Adrenal gland (tissue), 5 donors: Measurements from ENCODE around the gene MAST4.

Experiments used
- POLR2A ChIP-seq, 2 donors: fragments of 450-650 bp; IDR thresholded peaks; one replicate each; pipeline ENCODE4 v1.6.1; 2017; ENCODE audit warnings: antibody characterized with exemption in 2 of 2, mild to moderate bottlenecking in 2 of 2, moderate library complexity in 1 of 2
- TF ChIP-seq, protein P1 (sequence below), 6 experiments: fragments of 450-650 bp in 4 of 6; fragments of 200-600 bp in 2 of 6; sonication (generic) in 1 of 6; IDR thresholded peaks; 1 replicate in 5 of 6; 2 replicates in 1 of 6; pipeline versions ENCODE4 v1.5.1 to v1.8.0; 2016 to 2021; ENCODE audit warnings: antibody characterized with exemption in 6 of 6, mild to moderate bottlenecking in 2 of 6, moderate library complexity in 1 of 6
- donor health status: DM: no; HTN: no; CAD: no.

DNA sequence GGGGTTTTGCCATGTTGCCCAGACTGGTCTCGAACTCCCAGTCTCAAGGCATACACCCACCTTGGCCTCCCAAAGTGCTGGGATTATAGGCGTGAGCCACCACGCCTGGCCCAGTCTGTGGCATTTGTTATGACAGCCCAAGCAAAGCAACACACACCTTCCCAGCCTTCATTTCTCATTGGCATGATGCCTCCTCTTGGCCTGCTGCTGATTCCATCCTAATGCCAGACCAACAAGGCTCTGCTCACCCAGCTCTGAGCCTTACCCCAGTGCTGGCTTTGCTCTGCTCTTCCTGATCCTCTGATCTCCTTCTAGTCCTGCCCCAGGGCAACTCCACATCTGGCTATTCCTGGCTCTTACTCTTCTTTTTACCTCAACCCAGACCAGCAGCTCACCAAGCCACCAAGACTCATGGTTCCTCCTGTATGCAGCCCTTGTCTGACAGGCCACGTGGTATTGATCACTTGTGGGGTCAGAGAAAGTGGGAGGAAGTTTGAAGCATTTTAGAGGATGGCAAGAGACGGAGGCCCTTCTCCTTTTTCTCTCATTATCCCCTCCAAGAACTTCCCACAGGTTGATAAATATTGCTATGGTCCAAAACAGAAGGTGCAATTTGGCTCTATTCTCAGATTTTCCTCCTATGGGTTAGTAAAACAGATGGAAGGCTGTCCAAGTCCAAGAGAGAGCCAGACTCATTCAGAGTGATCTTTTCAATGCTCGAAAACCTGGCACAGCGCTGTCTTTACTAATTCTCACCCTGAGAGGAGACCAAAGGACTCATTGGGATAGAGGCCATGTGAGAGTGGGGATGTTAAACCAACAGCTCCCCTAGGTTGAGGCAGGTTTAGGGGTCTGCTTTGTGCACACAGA, 599.4 kb downstream of the MAST4 start:
- TF ChIP-seq, protein P1, sequence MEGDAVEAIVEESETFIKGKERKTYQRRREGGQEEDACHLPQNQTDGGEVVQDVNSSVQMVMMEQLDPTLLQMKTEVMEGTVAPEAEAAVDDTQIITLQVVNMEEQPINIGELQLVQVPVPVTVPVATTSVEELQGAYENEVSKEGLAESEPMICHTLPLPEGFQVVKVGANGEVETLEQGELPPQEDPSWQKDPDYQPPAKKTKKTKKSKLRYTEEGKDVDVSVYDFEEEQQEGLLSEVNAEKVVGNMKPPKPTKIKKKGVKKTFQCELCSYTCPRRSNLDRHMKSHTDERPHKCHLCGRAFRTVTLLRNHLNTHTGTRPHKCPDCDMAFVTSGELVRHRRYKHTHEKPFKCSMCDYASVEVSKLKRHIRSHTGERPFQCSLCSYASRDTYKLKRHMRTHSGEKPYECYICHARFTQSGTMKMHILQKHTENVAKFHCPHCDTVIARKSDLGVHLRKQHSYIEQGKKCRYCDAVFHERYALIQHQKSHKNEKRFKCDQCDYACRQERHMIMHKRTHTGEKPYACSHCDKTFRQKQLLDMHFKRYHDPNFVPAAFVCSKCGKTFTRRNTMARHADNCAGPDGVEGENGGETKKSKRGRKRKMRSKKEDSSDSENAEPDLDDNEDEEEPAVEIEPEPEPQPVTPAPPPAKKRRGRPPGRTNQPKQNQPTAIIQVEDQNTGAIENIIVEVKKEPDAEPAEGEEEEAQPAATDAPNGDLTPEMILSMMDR (IDR thresholded peaks at IDR 0.05) = no peak
- no peak for TF ChIP-seq POLR2A (IDR thresholded peaks at IDR 0.05)
